ENCODE data around the gene ATF7IP. TPM values are rescaled to one million over a fixed set of nuclear protein-coding genes. Genes with fewer than 3 reads are reported as not detected.

Gene ATF7IP
- polyA plus RNA-seq, 1 experiment = 26.6 TPM

DNA sequence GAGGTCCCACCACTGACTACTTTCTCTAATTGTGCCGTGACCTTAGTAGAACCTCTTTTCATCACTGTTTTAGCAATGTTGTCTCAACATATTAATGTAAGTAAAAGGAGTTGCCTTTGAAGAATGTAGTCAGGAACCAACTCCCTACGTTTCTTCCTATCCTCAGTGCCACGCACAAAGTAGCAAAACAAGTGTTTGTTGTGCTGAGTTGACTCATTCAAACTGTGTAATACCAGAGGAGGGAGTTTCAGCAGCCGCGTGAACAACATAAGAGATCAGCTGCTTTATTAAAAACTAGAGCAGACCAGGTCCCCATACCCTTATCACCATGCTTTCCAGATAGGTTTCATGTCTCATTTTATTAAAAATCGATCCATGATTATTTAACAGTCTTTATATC lies 183.1 kb downstream of the ATF7IP start:
- no peaks in the 10 kb centered on the region; the same call in 1 of the 2 replicates for H3K9me3 ChIP-seq (ENCODE audit: control insufficient read depth, insufficient read depth, low read length)
- TF ChIP-seq, protein P1, sequence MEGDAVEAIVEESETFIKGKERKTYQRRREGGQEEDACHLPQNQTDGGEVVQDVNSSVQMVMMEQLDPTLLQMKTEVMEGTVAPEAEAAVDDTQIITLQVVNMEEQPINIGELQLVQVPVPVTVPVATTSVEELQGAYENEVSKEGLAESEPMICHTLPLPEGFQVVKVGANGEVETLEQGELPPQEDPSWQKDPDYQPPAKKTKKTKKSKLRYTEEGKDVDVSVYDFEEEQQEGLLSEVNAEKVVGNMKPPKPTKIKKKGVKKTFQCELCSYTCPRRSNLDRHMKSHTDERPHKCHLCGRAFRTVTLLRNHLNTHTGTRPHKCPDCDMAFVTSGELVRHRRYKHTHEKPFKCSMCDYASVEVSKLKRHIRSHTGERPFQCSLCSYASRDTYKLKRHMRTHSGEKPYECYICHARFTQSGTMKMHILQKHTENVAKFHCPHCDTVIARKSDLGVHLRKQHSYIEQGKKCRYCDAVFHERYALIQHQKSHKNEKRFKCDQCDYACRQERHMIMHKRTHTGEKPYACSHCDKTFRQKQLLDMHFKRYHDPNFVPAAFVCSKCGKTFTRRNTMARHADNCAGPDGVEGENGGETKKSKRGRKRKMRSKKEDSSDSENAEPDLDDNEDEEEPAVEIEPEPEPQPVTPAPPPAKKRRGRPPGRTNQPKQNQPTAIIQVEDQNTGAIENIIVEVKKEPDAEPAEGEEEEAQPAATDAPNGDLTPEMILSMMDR (IDR thresholded peaks at IDR 0.05; ENCODE audit: low read depth, low read length) = no peak
- no peak overlapping the region for H3K4me3 ChIP-seq (ENCODE audit: low read depth, low read length)
- H3K27me3 ChIP-seq (ENCODE audit: control insufficient read depth, insufficient read depth, low read length) = no peaks in the 10 kb centered on the region
- ChIA-PET POLR2A (no interaction called here), CTCF (no interaction called here)
- no peak for DNase-seq (ENCODE audit: low read depth, low spot score)
- H3K27ac ChIP-seq (ENCODE audit: low read depth, low read length) = no peak overlapping the region

Other genes starting within 250 kb of the ATF7IP start
- gene PLBD1, start 202.2 kb downstream of the ATF7IP start, polyA plus RNA-seq (2011; rRNA removed) = 0.31 and 0.37 TPM in 2 replicates

Measured in AG04450 (cell line).